NCI-H524 treated with DMSO at 0.1 percent for 48 hours (cell line): ENCODE results near the gene GALNT4.

ENCODE experiments used
- DNase-seq: peaks from one replicate; lab custom pipeline; 2025; lab: John Stamatoyannopoulos, UW

GALNT4 gene

GRCh38 chr12:89493670-89494302 is 30.8 kb downstream of the GALNT4 start:
- no peak for DNase-seq

GRCh38 chr12:89492883-89493282 is 31.7 kb downstream of the GALNT4 start:
- no peak for DNase-seq

GRCh38 chr12:89490922-89491321 is 33.7 kb downstream of the GALNT4 start:
- no peak for DNase-seq

- no peak for DNase-seq
Observed at GRCh38 chr12:89486264-89486663, 38.3 kb downstream of the GALNT4 start.

- DNase-seq, result no peak
Observed at GRCh38 chr12:89484470-89484869, 40.1 kb downstream of the GALNT4 start.

GRCh38 chr12:89481213-89481914 is 43.2 kb downstream of the GALNT4 start:
- no peak for DNase-seq

- no peak for DNase-seq
Observed at GRCh38 chr12:89479982-89480381, 44.6 kb downstream of the GALNT4 start.

GRCh38 chr12:89477633-89478279 is 46.8 kb downstream of the GALNT4 start:
- DNase-seq, result no peak

GRCh38 chr12:89476904-89477595 is 47.5 kb downstream of the GALNT4 start:
- no peak for DNase-seq

GRCh38 chr12:89476232-89476631 is 48.4 kb downstream of the GALNT4 start:
- no peak for DNase-seq

GRCh38 chr12:89475203-89475990 is 49.2 kb downstream of the GALNT4 start:
- DNase-seq, result no peak

- DNase-seq, result no peak
Observed at GRCh38 chr12:89474615-89475014, 50.0 kb downstream of the GALNT4 start.
